Measurements from ENCODE around the gene MTR. TPM values are rescaled to one million over a fixed set of nuclear protein-coding genes. Genes with fewer than 3 reads are reported as not detected.

The MTR gene
- total RNA-seq: 10 to 100 TPM; 36.7 to 49.3 TPM
- polyA plus RNA-seq: 1 to 10 TPM; 4.4 to 6.5 TPM
- long read RNA-seq, donor 1, full-length matches to known transcripts: 3 of 3 reads
- long read RNA-seq, donor 1, partial matches to known transcripts: 0 of 3 reads
- long read RNA-seq, donor 1, other reads (novel, unspliced or antisense): 0 of 3 reads
- long read RNA-seq, donor 2: 0 reads
- long read RNA-seq, donor 3, full-length matches to known transcripts: 2 of 2 reads
- long read RNA-seq, donor 3, partial matches to known transcripts: 0 of 2 reads
- long read RNA-seq, donor 3, other reads (novel, unspliced or antisense): 0 of 2 reads
- long read RNA-seq, donor 4, full-length matches to known transcripts: 1 of 1 reads
- long read RNA-seq, donor 4, partial matches to known transcripts: 0 of 1 reads
- long read RNA-seq, donor 4, other reads (novel, unspliced or antisense): 0 of 1 reads
- long read RNA-seq, donor 5, full-length matches to known transcripts: 4 of 29 reads
- long read RNA-seq, donor 5, partial matches to known transcripts: 25 of 29 reads
- long read RNA-seq, donor 5, other reads (novel, unspliced or antisense): 0 of 29 reads

DNA sequence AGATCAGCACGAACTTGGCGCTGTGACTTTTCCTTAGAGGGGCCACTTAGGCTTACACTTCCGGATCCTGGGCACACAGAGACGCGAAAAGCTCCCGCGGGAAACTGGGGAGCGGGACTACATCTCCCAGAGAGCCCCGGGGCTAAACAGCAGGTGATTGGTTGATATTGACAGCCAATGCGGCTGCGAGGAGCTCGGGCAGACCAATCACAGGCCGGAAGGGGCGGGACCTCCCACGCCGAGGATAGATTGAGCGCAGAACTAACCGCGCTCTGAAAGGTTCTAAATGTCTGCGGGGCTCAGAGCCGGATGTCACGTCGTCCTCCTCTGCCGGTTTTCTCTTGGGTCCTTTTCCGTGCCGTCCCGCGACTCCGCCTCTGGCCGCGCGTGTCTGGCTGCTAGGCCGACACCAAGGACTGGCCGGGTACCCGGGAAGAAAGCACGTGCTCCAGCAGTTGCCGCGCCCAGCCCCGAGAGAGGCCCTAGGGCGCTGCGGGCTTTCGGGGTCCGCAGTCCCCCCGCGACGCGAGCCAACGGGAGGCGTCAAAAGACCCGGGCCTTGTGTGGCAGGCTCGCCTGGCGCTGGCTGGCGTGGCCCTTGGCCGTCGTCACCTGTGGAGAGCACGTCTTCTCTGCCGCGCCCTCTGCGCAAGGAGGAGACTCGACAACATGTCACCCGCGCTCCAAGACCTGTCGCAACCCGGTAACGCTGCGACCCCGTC, at the start of gene MTR:
MTR (plus strand) TSS at position 258 of the 722 bp plus-strand sequence; CDS start at position 670, 412 bp downstream.
- TF ChIP-seq, protein P1, sequence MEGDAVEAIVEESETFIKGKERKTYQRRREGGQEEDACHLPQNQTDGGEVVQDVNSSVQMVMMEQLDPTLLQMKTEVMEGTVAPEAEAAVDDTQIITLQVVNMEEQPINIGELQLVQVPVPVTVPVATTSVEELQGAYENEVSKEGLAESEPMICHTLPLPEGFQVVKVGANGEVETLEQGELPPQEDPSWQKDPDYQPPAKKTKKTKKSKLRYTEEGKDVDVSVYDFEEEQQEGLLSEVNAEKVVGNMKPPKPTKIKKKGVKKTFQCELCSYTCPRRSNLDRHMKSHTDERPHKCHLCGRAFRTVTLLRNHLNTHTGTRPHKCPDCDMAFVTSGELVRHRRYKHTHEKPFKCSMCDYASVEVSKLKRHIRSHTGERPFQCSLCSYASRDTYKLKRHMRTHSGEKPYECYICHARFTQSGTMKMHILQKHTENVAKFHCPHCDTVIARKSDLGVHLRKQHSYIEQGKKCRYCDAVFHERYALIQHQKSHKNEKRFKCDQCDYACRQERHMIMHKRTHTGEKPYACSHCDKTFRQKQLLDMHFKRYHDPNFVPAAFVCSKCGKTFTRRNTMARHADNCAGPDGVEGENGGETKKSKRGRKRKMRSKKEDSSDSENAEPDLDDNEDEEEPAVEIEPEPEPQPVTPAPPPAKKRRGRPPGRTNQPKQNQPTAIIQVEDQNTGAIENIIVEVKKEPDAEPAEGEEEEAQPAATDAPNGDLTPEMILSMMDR (IDR thresholded peaks at IDR 0.05; ENCODE audit: control extremely low read depth, extremely low read depth): no peak
- DNase-seq (peak; percentile 98 to 99 (median 99)), ATAC-seq (ENCODE audit: insufficient read depth, low FRiP score) (peak; percentile 98)
- WGBS, 2 donors: 0% methylated on average over 65 to 67 of the region's 67 CpGs
- Histone ChIP-seq H3K27me3 (ENCODE audit: control insufficient read depth in 3 of 3, insufficient read depth in 3 of 3, low read length in 2 of 3) (no peaks in the 10 kb centered on the region), H3K9ac (ENCODE audit: insufficient read depth in 1 of 2, low read length in 2 of 2) (peak within 1 kb of the TSS; percentile 67 to 74), H3K9me3 (ENCODE audit: control insufficient read depth in 4 of 4, insufficient read depth in 3 of 4, low read length in 3 of 4) (no peaks in the 10 kb centered on the region), H3K27ac (ENCODE audit: low read depth in 1 of 2, low read length in 1 of 2) (peak within 1 kb of the TSS; percentile 94 to 95), H3K4me3 (peak within 1 kb of the TSS; percentile 79), H3K4me1 (ENCODE audit: control insufficient read depth in 5 of 5, insufficient read depth in 5 of 5, low read length in 5 of 5) (peaks cover 0 to 17% (median 4%) of the 10 kb centered on the region in 5 donors), H3K36me3 (ENCODE audit: control insufficient read depth in 4 of 4, insufficient read depth in 4 of 4, low read length in 4 of 4) (no peaks in the 10 kb centered on the region)

DNA sequence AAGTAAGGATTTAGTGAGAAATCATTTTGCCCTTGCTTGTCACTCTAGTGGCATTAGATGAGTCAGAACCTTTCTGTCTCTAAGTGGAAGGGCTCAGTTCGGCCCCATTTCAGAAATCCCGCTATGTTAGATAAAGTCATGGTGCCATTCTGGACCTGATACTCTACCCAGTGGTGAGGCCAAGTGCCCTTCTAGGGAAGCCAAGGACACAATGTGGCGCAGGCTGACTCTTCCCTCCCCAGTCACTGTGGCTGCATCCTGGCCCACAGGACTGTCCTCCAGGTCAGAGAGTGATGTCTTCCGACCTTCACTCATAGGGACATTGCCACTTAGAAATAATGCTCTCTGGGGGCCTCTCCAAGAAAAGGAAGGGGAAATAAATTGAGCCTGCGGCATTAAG, 48.3 kb upstream of the MTR start:
- TF ChIP-seq, protein P1 (IDR thresholded peaks at IDR 0.05; ENCODE audit: control extremely low read depth, extremely low read depth): no peak
- H3K27me3 ChIP-seq (ENCODE audit: control insufficient read depth in 3 of 3, insufficient read depth in 3 of 3, low read length in 2 of 3): no peaks in the 10 kb centered on the region
- H3K9me3 ChIP-seq (ENCODE audit: control insufficient read depth in 4 of 4, insufficient read depth in 3 of 4, low read length in 3 of 4): no peaks in the 10 kb centered on the region
- H3K36me3 ChIP-seq (ENCODE audit: control insufficient read depth in 4 of 4, insufficient read depth in 4 of 4, low read length in 4 of 4): peaks cover 0 to 36% (median 0%) of the 10 kb centered on the region in 4 donors
- no peak overlapping the region for H3K4me3 ChIP-seq
- WGBS, 2 donors: 93% methylated on average over 5 of the region's 5 CpGs
- ATAC-seq (ENCODE audit: insufficient read depth, low FRiP score) (no peak), DNase-seq (no peak)
- H3K9ac ChIP-seq (ENCODE audit: insufficient read depth in 1 of 2, low read length in 2 of 2): no peak overlapping the region
- H3K27ac ChIP-seq (ENCODE audit: low read depth in 1 of 2, low read length in 1 of 2): peak overlapping the region in 1 of 2 donors; percentile 82
- no peaks in the 10 kb centered on the region for H3K4me1 ChIP-seq (ENCODE audit: control insufficient read depth in 5 of 5, insufficient read depth in 5 of 5, low read length in 5 of 5)

DNA sequence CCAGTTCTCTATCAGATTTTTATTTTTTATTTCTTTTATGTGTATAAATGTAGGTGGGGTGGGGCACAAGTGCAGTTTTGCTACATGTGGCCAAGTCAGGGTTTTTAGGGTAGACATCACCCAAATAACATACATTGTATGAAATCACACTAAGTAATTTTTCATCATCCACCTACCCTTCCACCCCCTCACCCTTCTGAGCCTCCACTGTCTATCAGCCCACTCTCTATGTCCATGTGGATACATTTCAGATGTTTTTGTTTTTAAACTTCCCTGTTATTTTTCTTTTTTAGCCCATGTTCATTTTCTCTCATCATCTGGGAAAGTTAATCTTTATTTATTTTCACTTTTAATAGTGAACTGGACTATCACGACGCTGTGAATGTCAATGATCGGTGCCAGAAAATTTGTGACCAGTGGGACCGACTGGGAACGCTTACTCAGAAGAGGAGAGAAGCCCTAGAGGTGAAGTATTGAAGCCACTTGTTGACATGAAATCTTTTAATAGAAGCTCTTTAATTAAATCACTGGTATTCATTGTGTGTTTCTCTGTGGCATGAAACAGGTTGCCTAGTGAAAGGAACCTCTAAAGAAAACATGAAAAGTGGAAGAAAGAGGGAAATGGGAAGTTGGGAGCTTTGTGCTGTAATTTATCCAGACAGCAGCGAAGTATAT, 47.6 kb upstream of the MTR start:
- no peak for DNase-seq
- TF ChIP-seq, protein P1 (IDR thresholded peaks at IDR 0.05; ENCODE audit: control extremely low read depth, extremely low read depth): no peak
- Histone ChIP-seq H3K27me3 (ENCODE audit: control insufficient read depth in 3 of 3, insufficient read depth in 3 of 3, low read length in 2 of 3) (no peaks in the 10 kb centered on the region), H3K9me3 (ENCODE audit: control insufficient read depth in 4 of 4, insufficient read depth in 3 of 4, low read length in 3 of 4) (no peaks in the 10 kb centered on the region), H3K4me3 (no peak overlapping the region), H3K27ac (ENCODE audit: low read depth in 1 of 2, low read length in 1 of 2) (peak overlapping the region in 1 of 2 donors; percentile 82), H3K36me3 (ENCODE audit: control insufficient read depth in 4 of 4, insufficient read depth in 4 of 4, low read length in 4 of 4) (peaks cover 0 to 32% (median 0%) of the 10 kb centered on the region in 4 donors), H3K4me1 (ENCODE audit: control insufficient read depth in 5 of 5, insufficient read depth in 5 of 5, low read length in 5 of 5) (no peaks in the 10 kb centered on the region), H3K9ac (ENCODE audit: insufficient read depth in 1 of 2, low read length in 2 of 2) (no peak overlapping the region)
- WGBS, 2 donors: 85 to 93% methylated on average over 6 of the region's 6 CpGs
- ATAC-seq (ENCODE audit: insufficient read depth, low FRiP score): no peak
